Kidney (tissue), 14 donors: ENCODE results near the gene MB21D2. TPM values are rescaled to one million over a fixed set of nuclear protein-coding genes. Genes with fewer than 3 reads are reported as not detected.

Experiments
- DNase-seq, 5 donors: peaks; one replicate each; pipeline ENCODE4 v3.0.0-alpha.2; 2013 to 2020
- FAIRE-seq: peaks from 2 replicates; lab custom pipeline; 2012; peaks lifted over from hg19 to GRCh38; lab: Jason Lieb, UNC
- H3K27ac ChIP-seq, 2 donors: one replicate each; pipeline ENCODE4 v1.7.0; 2013; ENCODE audit warnings: low read depth in 2 of 2, low read length in 2 of 2, inconsistent platforms in 1 of 2
- H3K27me3 ChIP-seq: one replicate; pipeline ENCODE4 v1.7.1; 2013; ENCODE audit warnings: low read length, inconsistent platforms; ENCODE audit not compliant: control insufficient read depth, insufficient read depth
- H3K36me3 ChIP-seq, 3 donors: one replicate each; pipeline versions ENCODE4 v1.7.0 to v1.7.1; 2013; ENCODE audit warnings: low read length in 3 of 3, control low read depth in 1 of 3, inconsistent platforms in 1 of 3; ENCODE audit not compliant: insufficient read depth in 3 of 3, control insufficient read depth in 2 of 3
- H3K4me1 ChIP-seq, 3 donors: one replicate each; pipeline versions ENCODE4 v1.7.0 to v1.7.1; 2013; ENCODE audit warnings: low read length in 3 of 3, inconsistent platforms in 1 of 3, low read depth in 1 of 3; ENCODE audit not compliant: control insufficient read depth in 2 of 3, insufficient read depth in 2 of 3
- H3K4me3 ChIP-seq, 3 donors: one replicate each; pipeline versions ENCODE4 v1.7.0 to v1.8.1; 2013; ENCODE audit warnings: low read length in 3 of 3, control low read depth in 1 of 3, inconsistent platforms in 1 of 3
- H3K9ac ChIP-seq, 3 donors: one replicate each; pipeline versions ENCODE4 v1.7.0 to v1.7.1; 2013; ENCODE audit warnings: low read length in 3 of 3, control low read depth in 1 of 3, inconsistent platforms in 1 of 3
- H3K9me3 ChIP-seq, 3 donors: one replicate each; pipeline versions ENCODE4 v1.7.0 to v1.7.1; 2013; ENCODE audit warnings: low read length in 3 of 3, control low read depth in 1 of 3, inconsistent platforms in 1 of 3; ENCODE audit not compliant: control insufficient read depth in 2 of 3, insufficient read depth in 1 of 3
- CTCF ChIP-seq: IDR thresholded peaks from 3 replicates; pipeline ENCODE4 v1.5.1; 2012; ENCODE audit warnings: mild to moderate bottlenecking, moderate library complexity, borderline replicate concordance; ENCODE audit not compliant: insufficient read depth; ENCODE audit errors: extremely low read depth
- intact Hi-C: fragments of 100-400 bp; cut with DNase I; formaldehyde crosslinking; loops from one replicate; pipeline ENCODE4 v1.11.1; 2022
- polyA plus RNA-seq: library from polyadenylated mRNA; stranded (reverse); fragments of 350-450 nt; fragmentation: Illumina TruSeq; extraction: RNeasy Lipid Tissue Mini Kit (QIAGEN cat#74804); gene quantifications from one replicate; pipeline ENCODE4 v1.2.3, GENCODE V29; 2014; ENCODE audit warnings: low read depth, low replicate concordance; ENCODE audit not compliant: insufficient read depth
- total RNA-seq: library from RNA; stranded (reverse); fragmentation: NEBNext Ultra II Directional; extraction: Animal tissue kit (Norgen Biotek cat#: 25700); gene quantifications from one replicate; pipeline ENCODE4 v1.2.1, GENCODE V29; 2021
- donor health status: control.
- donor health status: control.
- donor health status: control.
- donor health status: control.
- donor health status: control.
- donor health status: DM: yes; HTN: yes; CAD: no.
- donor health status: Normal renal cell carcinoma (clear cell type).

MB21D2 gene
- total and polyA plus RNA-seq, 2 donors from 2014 or later, result 3.2 to 3.9 TPM

DNA sequence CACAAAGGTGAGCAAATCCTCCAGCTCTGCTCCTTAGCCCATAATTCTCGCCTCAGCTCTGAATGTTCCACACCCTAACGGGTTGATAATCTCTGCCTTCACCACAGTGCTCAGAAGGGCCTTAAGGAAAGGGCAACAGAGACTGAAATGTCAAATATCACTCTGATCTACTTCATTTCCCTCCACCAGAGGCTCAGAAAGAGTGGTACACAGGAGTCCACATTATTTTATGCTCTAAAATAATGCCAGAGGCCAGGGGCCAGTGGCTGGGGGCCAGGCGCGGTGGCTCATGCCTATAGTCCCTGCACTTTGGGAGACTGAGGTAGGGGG lies 72.2 kb downstream of the MB21D2 start:
- FAIRE-seq (no peak), DNase-seq (no peak)
- Histone ChIP-seq H3K27ac (no peak overlapping the region), H3K9me3 (no peaks in the 10 kb centered on the region), H3K4me3 (no peak overlapping the region), H3K36me3 (no peaks in the 10 kb centered on the region), H3K27me3 (no peaks in the 10 kb centered on the region), H3K9ac (no peak overlapping the region), H3K4me1 (peaks cover 2 to 4% (median 3%) of the 10 kb centered on the region in 3 donors)
- TF ChIP-seq CTCF, result no peak
- intact Hi-C loops, result no loop called here

DNA sequence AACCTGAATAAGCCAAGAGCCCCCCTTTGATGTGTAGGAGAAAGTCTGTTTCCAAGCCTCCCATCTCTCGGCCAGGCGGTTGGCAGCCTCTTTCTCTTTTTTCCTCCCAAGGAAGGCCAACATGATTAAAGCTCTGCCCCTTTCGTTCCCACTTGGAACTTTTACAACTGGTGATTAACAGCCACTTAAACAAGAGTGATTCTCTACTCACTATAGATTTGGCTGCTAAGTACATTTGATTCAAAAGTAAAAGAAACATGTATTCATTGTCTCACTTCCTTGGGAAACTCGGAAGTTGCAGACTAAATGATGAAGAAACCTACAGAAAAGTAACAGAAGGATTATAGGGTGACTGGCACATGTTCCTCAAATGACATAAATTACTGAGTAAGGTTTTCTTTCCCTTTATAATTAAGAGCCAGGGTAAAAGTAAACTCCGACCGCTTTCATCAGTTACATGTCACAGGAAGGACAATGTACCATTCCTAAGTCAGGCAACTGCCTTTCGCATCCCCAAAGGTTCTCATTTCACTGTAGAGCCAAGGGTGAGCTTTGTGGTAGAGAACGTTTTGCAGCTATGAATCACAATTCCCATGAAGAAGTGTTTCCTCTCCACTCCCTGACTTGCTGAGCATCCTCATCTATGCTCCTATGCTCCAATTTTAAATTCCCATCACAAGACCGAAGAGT lies 72.7 kb downstream of the MB21D2 start:
- Histone ChIP-seq H3K36me3 (no peaks in the 10 kb centered on the region), H3K27me3 (no peaks in the 10 kb centered on the region), H3K4me1 (peaks cover 2 to 4% (median 2%) of the 10 kb centered on the region in 3 donors), H3K27ac (no peak overlapping the region), H3K9ac (no peak overlapping the region), H3K4me3 (no peak overlapping the region), H3K9me3 (no peaks in the 10 kb centered on the region)
- FAIRE-seq, result no peak
- intact Hi-C loops, result no loop called here
- DNase-seq, result no peak
- no peak for TF ChIP-seq CTCF

- no peak overlapping the region for H3K9ac ChIP-seq
- H3K4me1 ChIP-seq, result peaks cover 2 to 4% (median 2%) of the 10 kb centered on the region in 3 donors
- no peaks in the 10 kb centered on the region for H3K27me3 ChIP-seq
- intact Hi-C loops, result no loop called here
- no peak overlapping the region for H3K27ac ChIP-seq
- no peak overlapping the region for H3K4me3 ChIP-seq
- no peaks in the 10 kb centered on the region for H3K9me3 ChIP-seq
- no peak for FAIRE-seq
- no peak for TF ChIP-seq CTCF
- DNase-seq, result no peak
- H3K36me3 ChIP-seq, result no peaks in the 10 kb centered on the region
Observed at GRCh38 chr3:192844486-192844765, 73.2 kb downstream of the MB21D2 start.
